GM23338 (cell line): Measurements from ENCODE around the gene ZNF679. TPM values are rescaled to one million over a fixed set of nuclear protein-coding genes. Genes with fewer than 3 reads are reported as not detected.
"Not testable (repeated sequence)": the region's sequence is repeated elsewhere in the genome, so short reads cannot be mapped to it uniquely, and the experiment has no call there.

Experiments used
- ATAC-seq: fragments of 200-7000 bp; cut with Tn5 transposase; 3 replicates; pipeline ENCODE4 v1.9.1; 2020
- DNase-seq: peaks from one replicate; pipeline ENCODE4 v3.0.0-alpha.2; 2015; ENCODE audit warnings: low spot score
- H2AFZ ChIP-seq: fragments of 200-600 bp; sonication (generic); 2 replicates; pipeline ENCODE4 v1.8.0; 2016; ENCODE audit warnings: antibody characterized with exemption, mild to moderate bottlenecking, moderate library complexity
- H3F3A ChIP-seq: fragments of 200-600 bp; sonication (generic); replicated peaks from 2 replicates; pipeline ENCODE4 v1.8.0; 2017; ENCODE audit warnings: antibody characterized with exemption, mixed run types, low read depth
- H3K27ac ChIP-seq: fragments of 200-600 bp; sonication (generic); 2 replicates; pipeline ENCODE4 v1.6.1; 2016; ENCODE audit warnings: low read depth
- H3K27me3 ChIP-seq: fragments of 200-600 bp; sonication (generic); 2 replicates; pipeline ENCODE4 v1.8.0; 2016; ENCODE audit warnings: mild to moderate bottlenecking, mixed run types, moderate library complexity; ENCODE audit not compliant: insufficient read depth
- H3K36me3 ChIP-seq: fragments of 200-600 bp; sonication (generic); 2 replicates; pipeline ENCODE4 v1.8.0; 2016; ENCODE audit warnings: mild to moderate bottlenecking; ENCODE audit not compliant: insufficient read depth
- H3K4me1 ChIP-seq: fragments of 200-600 bp; sonication (generic); 2 replicates; pipeline ENCODE4 v1.8.0; 2016; ENCODE audit warnings: mild to moderate bottlenecking, moderate library complexity; ENCODE audit not compliant: insufficient read depth
- H3K4me2 ChIP-seq: fragments of 200-600 bp; sonication (generic); 2 replicates; pipeline ENCODE4 v1.7.1; 2017; ENCODE audit warnings: mixed run types
- H3K4me3 ChIP-seq: fragments of 200-600 bp; sonication (generic); 2 replicates; pipeline ENCODE4 v1.6.1; 2016; ENCODE audit warnings: mixed run types
- H3K79me2 ChIP-seq: fragments of 200-600 bp; sonication (generic); replicated peaks from 2 replicates; pipeline ENCODE4 v1.8.0; 2017; ENCODE audit warnings: mild to moderate bottlenecking; ENCODE audit not compliant: insufficient read depth
- H3K9me2 ChIP-seq: fragments of 200-600 bp; sonication (generic); 2 replicates; pipeline ENCODE4 v1.8.0; 2017; ENCODE audit not compliant: insufficient read depth
- H4K20me1 ChIP-seq: fragments of 200-600 bp; sonication (generic); replicated peaks from 2 replicates; pipeline ENCODE4 v1.8.0; 2017; ENCODE audit warnings: mild to moderate bottlenecking; ENCODE audit not compliant: insufficient read depth
- H3K27ac Mint-ChIP-seq: 2 replicates; pipeline ENCODE4 v1.8.0; 2020; ENCODE audit warnings: inconsistent platforms, mild to moderate bottlenecking, moderate library complexity, mixed read lengths
- H3K27me3 Mint-ChIP-seq: 3 replicates; pipeline ENCODE4 v1.8.0; 2022; ENCODE audit warnings: low read depth, mild to moderate bottlenecking, moderate library complexity, mixed read lengths, inconsistent platforms; ENCODE audit not compliant: insufficient read depth, poor library complexity
- H3K36me3 Mint-ChIP-seq: 3 replicates; pipeline ENCODE4 v1.8.0; 2021; ENCODE audit warnings: low read depth, mild to moderate bottlenecking, inconsistent platforms, moderate library complexity, mixed read lengths
- H3K4me1 Mint-ChIP-seq: 3 replicates; pipeline ENCODE4 v1.8.0; 2020; ENCODE audit warnings: mild to moderate bottlenecking, inconsistent platforms, mixed read lengths
- H3K4me3 Mint-ChIP-seq: 3 replicates; pipeline ENCODE4 v1.8.0; 2021; ENCODE audit warnings: moderate library complexity, mild to moderate bottlenecking, inconsistent platforms, mixed read lengths
- H3K9me3 Mint-ChIP-seq: 3 replicates; pipeline ENCODE4 v1.8.0; 2020; ENCODE audit warnings: moderate library complexity, mild to moderate bottlenecking, inconsistent platforms, mixed read lengths
- CREB1 ChIP-seq: fragments of 250-450 bp; sonication (Bioruptor Pico); IDR thresholded peaks from 2 replicates; pipeline ENCODE4 v1.5.0; 2020; ENCODE audit warnings: low read depth, mild to moderate bottlenecking, moderate library complexity
- CTCF ChIP-seq, 2 experiments: fragments of 200-600 bp in 1 of 2; sonication (generic) in 1 of 2; conservative IDR thresholded peaks; 2 replicates each; pipeline versions ENCODE4 v1.5.1 to v1.6.1; 2016 to 2017; ENCODE audit warnings: antibody characterized with exemption in 2 of 2, low read depth in 2 of 2, mild to moderate bottlenecking in 2 of 2, moderate library complexity in 1 of 2
- ETS1 ChIP-seq: IDR thresholded peaks from 2 replicates; pipeline ENCODE4 v1.6.1; 2016; ENCODE audit warnings: antibody characterized with exemption
- EZH2 ChIP-seq: fragments of 200-600 bp; sonication (generic); IDR thresholded peaks from one replicate; pipeline ENCODE4 v1.8.0; 2017; ENCODE audit warnings: antibody characterized with exemption, mild to moderate bottlenecking, low read depth; ENCODE audit not compliant: unreplicated experiment
- NANOG ChIP-seq: IDR thresholded peaks from 2 replicates; pipeline ENCODE4 v1.6.1; 2016; ENCODE audit warnings: antibody characterized with exemption, borderline replicate concordance
- POLR2AphosphoS5 ChIP-seq: IDR thresholded peaks from 2 replicates; pipeline ENCODE4 v1.6.1; 2016; ENCODE audit warnings: antibody characterized with exemption, low read depth
- STAT1 ChIP-seq: IDR thresholded peaks from one replicate; pipeline ENCODE4 v1.6.1; 2016; ENCODE audit warnings: antibody characterized with exemption; ENCODE audit not compliant: unreplicated experiment
- ZNF114 ChIP-seq: fragments of 250-450 bp; sonication (Bioruptor Pico); IDR thresholded peaks from 2 replicates; pipeline ENCODE4 v1.5.0; 2020; ENCODE audit warnings: mild to moderate bottlenecking, moderate library complexity
- ZNF331 ChIP-seq: fragments of 250-450 bp; sonication (Bioruptor Pico); IDR thresholded peaks from 2 replicates; pipeline ENCODE4 v1.5.0; 2020; ENCODE audit warnings: low read depth, mild to moderate bottlenecking, moderate library complexity
- ZNF462 ChIP-seq: fragments of 250-450 bp; sonication (Bioruptor Pico); IDR thresholded peaks from 2 replicates; pipeline ENCODE4 v1.5.0; 2020; ENCODE audit warnings: mild to moderate bottlenecking, moderate library complexity
- polyA plus RNA-seq: library from polyadenylated mRNA; unstranded; fragments of >200 nt; fragmentation: Nextera tagmentation; extraction: Ambion mirVana; gene quantifications from 2 replicates; pipeline ENCODE4 v1.2.1, GENCODE V29; 2016
- total RNA-seq: library from RNA; depleted of rRNA; stranded (reverse); fragments of >200 nt; shearing (Covaris generic); gene quantifications from 2 replicates; pipeline ENCODE4 v1.2.3, GENCODE V29; 2014

Gene ZNF679
- total and polyA plus RNA-seq, 2 experiments from 2014 or later = not detected

- ATAC-seq, H3K4me2 ChIP-seq, H3K27ac Mint-ChIP-seq, H3K9me2 ChIP-seq, H3K27me3 ChIP-seq, DNase-seq, H3K4me3 Mint-ChIP-seq, H3K27me3 Mint-ChIP-seq, H2AFZ ChIP-seq, H4K20me1 ChIP-seq, H3K4me1 Mint-ChIP-seq, H3K36me3 ChIP-seq, H3F3A ChIP-seq, H3K79me2 ChIP-seq, H3K27ac ChIP-seq, H3K4me1 ChIP-seq, H3K4me3 ChIP-seq: not testable (repeated sequence)
- peaks cover 97% of the 10 kb centered on the region for H3K9me3 Mint-ChIP-seq
- peaks cover 23% of the 10 kb centered on the region for H3K36me3 Mint-ChIP-seq
Measured at GRCh38 chr7:64297418-64297817, 69.1 kb downstream of the ZNF679 start.

GRCh38 chr7:64300641-64301405 is 72.5 kb downstream of the ZNF679 start:
- Histone ChIP-seq H3K79me2 (no peaks in the 10 kb centered on the region), H3F3A (no peaks in the 10 kb centered on the region), H3K27ac (no peak overlapping the region), H2AFZ (no peak overlapping the region), H4K20me1 (no peaks in the 10 kb centered on the region), H3K9me2 (no peaks in the 10 kb centered on the region), H3K36me3 (no peaks in the 10 kb centered on the region), H3K4me1 (no peaks in the 10 kb centered on the region), H3K4me2 (no peak overlapping the region), H3K4me3 (no peak overlapping the region), H3K27me3 (no peaks in the 10 kb centered on the region)
- H3K4me3 Mint-ChIP-seq = no peak overlapping the region
- H3K9me3 Mint-ChIP-seq = peaks cover 93% of the 10 kb centered on the region
- ATAC-seq = no peak
- DNase-seq = no peak
- H3K27ac Mint-ChIP-seq = no peak overlapping the region
- peaks cover 10% of the 10 kb centered on the region for H3K27me3 Mint-ChIP-seq
- H3K4me1 Mint-ChIP-seq = no peaks in the 10 kb centered on the region
- H3K36me3 Mint-ChIP-seq = peaks cover 28% of the 10 kb centered on the region
- TF ChIP-seq CREB1 (CRISPR knock-in tag) = no peak
- TF ChIP-seq ZNF462 (CRISPR knock-in tag) = no peak
- TF ChIP-seq EZH2 = no peak
- no peak for TF ChIP-seq ZNF114 (CRISPR knock-in tag)
- no peak for TF ChIP-seq NANOG
- no peak for TF ChIP-seq POLR2AphosphoS5
- no peak for TF ChIP-seq STAT1
- TF ChIP-seq CTCF (conservative IDR thresholded peaks at IDR 0.05; ENCODE audit: low read depth in 2 of 2) = no peak
- no peak for TF ChIP-seq ETS1
- TF ChIP-seq ZNF331 (CRISPR knock-in tag) = no peak
